HG03135 (cell line): Measurements from ENCODE around the gene SLCO3A1.

Source experiments
- ATAC-seq: cut with Tn5 transposase; IDR thresholded peaks from one replicate; pipeline ENCODE4 v1.9.1; 2021; ENCODE audit warnings: mild to moderate bottlenecking, moderate library complexity; ENCODE audit not compliant: unreplicated experiment

The SLCO3A1 gene

GRCh38 chr15:91860498-91860897 is 7.0 kb downstream of the SLCO3A1 start:
- no peak for ATAC-seq

DNA sequence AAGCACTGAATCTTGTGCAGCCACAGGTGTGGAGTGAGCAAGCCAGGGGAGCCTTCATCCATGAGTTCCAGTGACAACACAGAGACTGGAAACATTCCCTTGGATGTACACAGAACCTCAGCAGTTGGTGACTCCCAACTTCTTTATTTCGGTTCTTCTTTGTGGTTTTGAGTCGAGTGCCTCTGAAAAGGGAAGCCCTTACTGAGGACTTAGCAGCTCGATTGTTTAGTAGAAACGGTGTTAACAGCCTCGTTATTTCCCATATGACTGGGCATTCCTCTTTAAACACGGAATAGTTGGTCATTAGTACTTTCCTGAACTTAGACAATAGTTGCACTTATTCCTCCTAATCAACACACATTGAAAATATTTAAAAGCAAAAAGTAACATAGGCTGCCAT is 7.7 kb downstream of the SLCO3A1 start:
- no peak for ATAC-seq

DNA sequence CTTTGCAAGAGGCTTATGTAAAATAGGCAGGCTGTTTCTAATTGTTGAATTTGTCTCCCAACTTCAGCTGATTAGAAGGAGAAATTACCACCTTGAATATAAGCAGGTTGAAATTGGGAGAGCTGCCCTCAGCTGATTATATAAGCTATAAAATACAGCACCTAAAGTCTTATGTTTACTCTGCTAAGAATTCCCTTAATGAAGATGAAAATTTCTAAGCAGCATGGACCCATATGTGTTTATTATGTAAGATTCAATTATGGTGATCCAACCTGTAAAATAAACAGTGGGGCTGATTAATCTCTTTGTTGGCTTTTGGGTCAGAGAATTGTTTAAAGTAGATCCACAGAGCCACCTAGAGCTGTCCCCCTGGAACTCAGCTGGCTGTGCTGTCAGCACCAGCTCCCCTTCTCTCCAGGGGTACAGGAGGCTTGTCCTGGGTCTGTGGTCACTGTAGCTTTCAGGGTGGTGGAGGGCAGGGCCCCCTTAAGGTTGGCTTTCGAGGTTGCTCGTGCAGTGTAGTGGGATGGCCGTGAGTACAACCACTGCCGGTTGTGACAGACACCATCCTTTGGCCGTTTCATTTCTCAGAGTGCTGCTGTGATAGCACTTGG is 9.5 kb downstream of the SLCO3A1 start:
- ATAC-seq, result no peak

DNA sequence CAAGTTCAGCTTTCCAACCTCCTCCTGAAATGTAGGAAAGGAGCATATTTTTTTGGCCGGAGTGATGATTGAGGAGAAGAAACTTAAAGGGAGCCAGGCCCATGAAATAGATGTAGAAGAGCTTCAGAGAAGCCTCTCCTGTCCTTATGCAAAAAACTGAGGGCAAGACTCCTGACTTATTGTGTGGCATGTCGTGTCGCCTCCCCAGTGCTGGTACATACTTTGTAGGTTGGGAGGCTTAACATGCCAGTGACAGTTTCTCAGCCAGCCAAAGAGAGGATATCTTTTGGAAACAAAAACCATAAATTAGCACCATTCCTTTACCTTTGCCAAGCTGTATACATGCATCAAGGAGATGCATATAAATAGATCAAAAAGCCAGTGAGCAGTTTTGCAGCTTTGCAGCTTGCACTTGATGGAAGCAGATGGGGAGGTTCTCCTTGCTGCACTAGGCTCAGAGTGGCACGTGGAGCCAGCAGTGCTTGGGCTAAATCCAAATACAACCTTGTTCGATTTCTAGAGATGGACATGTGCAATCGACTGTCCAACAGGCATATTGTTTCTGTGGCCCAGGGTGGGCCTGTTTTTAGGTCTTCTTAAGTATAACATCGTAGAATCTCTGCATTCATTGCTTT is 10.2 kb downstream of the SLCO3A1 start:
- no peak for ATAC-seq

- no peak for ATAC-seq
Measured at GRCh38 chr15:91864664-91865063, 11.2 kb downstream of the SLCO3A1 start.

DNA sequence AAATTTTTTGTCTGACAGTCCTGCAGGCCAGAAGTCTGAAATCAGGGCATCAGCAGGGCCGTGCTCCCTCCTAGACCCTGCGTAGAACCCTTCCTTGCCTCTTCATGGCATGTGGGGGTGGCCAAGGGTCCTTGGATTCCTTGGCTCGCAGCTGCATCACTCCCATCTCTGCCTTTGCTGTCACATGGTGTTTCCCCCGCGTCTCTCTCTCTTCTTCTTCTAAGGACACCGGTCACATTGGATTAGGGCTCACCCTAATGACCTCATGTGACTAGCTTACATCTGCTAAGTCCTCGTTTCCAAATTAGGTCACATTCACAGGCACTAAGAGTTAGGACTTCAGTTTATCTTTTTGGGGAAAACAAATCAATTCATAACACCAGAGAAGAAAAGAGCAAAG is 12.0 kb downstream of the SLCO3A1 start:
- ATAC-seq, result no peak

GRCh38 chr15:91865950-91866349 is 12.4 kb downstream of the SLCO3A1 start:
- no peak for ATAC-seq

DNA sequence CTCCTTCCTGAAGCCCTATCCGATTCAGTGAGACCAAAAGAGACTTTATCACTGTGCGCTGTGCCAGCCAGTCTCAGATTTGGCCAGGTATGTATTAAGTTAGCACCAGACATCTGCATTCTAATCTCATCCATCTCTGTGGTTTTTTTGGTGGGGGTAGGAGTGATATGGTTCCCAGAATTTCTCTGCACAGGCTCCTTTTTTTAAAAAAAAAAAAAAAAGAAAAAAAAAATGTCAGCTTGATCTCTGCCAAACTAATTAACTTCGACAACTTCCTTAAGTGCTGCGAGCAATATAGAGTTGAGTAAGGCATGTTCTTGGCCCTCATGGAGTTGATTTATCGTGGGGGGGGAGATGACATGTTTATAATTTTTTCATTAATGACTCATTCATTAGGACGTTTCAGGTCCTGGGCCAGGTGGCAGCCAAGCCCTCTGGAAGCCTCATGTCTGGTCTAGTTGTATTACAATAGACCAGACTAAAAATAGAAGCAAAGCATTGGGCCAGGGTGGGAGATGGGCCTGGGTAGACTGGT is 12.9 kb downstream of the SLCO3A1 start:
- ATAC-seq, result no peak

- no peak for ATAC-seq
Measured at GRCh38 chr15:91866971-91867372, 13.5 kb downstream of the SLCO3A1 start.

- no peak for ATAC-seq
Measured at GRCh38 chr15:91867581-91868026, 14.1 kb downstream of the SLCO3A1 start.

GRCh38 chr15:91870876-91871537 is 17.5 kb downstream of the SLCO3A1 start:
- no peak for ATAC-seq

- no peak for ATAC-seq
Measured at GRCh38 chr15:91871837-91872236, 18.3 kb downstream of the SLCO3A1 start.

DNA sequence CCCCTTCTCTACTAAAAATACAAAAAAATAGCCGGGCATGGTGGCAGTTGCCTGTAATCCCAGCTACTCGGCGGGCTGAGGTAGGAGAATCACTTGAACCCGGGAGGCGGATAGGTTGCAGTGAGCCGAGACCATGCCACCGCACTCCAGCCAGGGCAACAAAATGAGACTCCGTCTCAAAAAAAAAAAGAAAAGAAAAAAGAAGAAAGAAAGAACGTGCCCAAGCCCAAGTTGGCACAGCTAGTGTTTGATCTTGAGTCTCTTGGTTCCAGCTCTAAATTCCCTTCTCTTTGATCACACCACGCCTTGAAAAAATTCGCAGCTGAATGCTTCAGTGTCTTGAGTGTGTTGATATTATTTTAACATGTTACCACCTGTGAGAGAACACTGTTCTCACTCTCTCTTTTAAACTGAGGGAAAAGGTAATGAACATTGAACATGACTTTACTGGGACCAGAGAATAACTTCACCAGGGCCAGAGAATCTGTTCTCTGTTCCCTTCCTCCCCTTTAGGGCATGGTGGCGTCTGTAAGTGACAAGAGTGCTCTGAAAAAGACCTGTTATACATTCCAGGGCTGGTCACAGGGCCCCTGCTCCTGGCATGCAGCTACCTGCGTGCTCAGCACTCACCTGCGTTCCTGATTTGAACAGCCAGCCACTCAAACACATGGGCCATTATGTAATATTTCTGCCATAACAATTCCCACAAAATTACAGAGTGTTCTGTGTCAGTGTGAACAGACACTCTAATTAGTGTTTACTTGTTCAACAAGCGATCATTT is 19.0 kb downstream of the SLCO3A1 start:
- ATAC-seq, result no peak

- ATAC-seq, result no peak
Measured at GRCh38 chr15:91873138-91873536, 19.6 kb downstream of the SLCO3A1 start.

DNA sequence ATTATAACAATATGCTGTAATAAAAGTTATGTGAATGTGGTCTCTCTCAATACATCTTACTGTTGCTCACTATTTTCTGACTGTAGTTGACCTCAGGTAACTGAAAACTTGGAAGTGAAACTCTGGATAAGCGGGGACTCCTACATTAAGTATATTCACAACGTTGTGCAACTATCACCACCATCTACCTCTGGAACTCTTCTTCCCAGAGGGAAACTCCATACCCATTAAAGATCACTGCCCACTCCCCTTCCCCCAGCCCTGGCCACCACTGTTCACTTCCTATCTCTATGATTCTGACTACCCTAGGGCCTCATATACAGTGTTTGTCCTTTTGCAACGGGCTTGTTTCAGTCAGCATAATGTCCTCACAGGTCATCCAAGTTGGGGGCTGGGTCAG is 20.7 kb downstream of the SLCO3A1 start:
- ATAC-seq, result no peak

DNA sequence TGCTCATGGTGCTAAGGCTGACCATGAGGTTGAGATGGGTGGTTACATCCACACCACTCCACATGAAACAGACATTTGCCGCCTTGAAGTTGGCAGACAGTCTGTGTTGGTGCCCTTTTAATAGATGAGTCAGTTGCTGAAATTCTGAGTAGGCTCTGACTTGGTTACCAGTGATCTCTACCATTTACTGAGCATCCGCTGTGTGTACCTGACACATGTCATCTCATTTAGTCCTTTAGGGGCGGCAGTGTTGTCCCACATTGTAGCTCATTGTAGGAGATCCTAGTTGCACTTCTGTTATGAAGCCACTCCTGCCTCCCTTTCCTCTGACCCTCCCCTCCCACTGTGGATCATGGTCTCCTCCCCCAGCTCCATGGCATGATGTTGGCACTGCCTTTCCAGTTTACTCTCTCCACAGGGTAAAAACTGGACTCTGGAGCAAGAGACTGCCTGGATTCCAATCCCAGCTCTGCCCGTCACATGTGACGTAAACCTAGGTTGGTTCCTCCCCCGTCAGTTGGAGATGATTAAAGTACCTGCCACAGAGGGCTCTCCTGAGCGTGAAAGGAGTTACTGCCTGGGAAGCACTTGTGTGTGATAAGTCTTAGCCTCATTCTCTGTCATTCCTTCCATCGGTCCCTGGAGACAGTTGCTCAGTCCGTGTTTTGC is 21.6 kb downstream of the SLCO3A1 start:
- ATAC-seq, result no peak

DNA sequence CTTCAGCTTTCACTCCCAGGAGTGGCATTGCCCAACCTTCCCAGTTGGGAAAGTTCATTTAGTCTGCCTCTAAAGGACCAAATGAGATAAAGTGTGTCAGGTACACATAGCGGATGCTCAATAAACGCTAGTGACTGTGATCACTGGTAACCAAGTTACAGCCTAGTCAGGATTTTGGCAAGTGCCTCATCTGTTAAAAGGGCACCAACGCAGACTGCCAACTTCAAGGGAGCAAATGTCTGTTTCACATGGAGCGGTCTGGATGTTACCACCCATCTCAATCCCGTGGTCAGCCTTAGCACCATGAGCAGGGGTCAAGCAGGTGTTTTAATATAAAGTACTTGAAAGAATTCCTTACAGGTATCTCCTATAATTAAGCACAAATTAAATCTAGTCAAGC is 22.7 kb downstream of the SLCO3A1 start:
- no peak for ATAC-seq

- ATAC-seq, result no peak
Measured at GRCh38 chr15:91878319-91878870, 24.9 kb downstream of the SLCO3A1 start.

GRCh38 chr15:91879158-91879557 is 25.6 kb downstream of the SLCO3A1 start:
- no peak for ATAC-seq

DNA sequence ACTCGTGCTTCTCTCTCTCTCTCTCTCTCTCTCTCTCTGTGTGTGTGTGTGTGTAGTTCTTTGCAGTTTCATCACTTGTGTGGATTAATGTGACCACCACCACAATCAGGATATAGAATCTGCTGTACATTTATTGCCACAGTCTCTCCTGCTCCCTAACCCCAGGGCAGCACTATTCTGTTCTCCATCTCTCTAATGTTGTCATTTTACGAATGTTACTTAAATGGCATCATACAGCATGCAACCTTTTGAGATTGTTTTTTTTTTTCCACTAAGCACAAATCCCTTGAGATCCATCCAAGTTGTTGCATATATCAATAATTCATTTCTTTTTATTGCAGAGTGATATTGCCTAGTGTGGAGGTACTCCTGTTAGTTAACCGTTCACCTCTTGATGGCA is 26.9 kb downstream of the SLCO3A1 start:
- ATAC-seq, result no peak
